GM12801 (cell line): ENCODE measurements around the gene LIM2.

ENCODE experiments used
- TF ChIP-seq, protein P1 (sequence below): IDR thresholded peaks from one replicate; pipeline ENCODE4 v1.5.1; 2011; ENCODE audit warnings: control low read depth; ENCODE audit not compliant: insufficient read length; ENCODE audit errors: extremely low read depth

Gene LIM2

DNA sequence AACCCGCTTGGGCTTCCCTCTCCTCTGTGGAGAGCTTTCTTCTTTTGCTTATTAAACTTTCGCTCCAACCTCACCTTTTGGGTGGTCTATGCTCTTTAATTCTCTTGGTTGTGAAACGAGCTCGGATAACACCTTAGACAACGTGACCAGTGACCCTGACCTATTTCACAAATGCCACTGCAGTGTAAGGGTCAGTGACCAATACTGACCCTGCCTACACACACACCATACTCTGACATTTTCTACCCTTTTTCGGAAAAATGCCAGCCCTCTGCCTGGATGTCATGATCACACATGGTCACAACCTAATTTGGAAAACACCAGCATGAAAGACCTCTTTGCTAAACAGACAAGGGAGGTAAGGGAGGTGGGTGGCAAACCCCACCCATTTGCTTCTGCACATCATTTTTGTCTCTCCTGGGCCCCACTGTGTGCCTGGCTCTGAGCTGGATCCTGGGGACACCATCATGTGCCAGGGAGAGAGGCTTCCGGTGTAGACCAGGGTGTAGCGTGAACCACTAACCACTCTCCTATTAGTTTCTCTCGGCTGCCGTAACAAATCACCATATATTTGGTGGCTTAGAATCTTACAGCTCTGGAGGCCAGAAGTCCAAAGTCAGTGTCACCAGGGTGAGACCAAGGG is 31.5 kb downstream of the LIM2 start:
- TF ChIP-seq, protein P1, sequence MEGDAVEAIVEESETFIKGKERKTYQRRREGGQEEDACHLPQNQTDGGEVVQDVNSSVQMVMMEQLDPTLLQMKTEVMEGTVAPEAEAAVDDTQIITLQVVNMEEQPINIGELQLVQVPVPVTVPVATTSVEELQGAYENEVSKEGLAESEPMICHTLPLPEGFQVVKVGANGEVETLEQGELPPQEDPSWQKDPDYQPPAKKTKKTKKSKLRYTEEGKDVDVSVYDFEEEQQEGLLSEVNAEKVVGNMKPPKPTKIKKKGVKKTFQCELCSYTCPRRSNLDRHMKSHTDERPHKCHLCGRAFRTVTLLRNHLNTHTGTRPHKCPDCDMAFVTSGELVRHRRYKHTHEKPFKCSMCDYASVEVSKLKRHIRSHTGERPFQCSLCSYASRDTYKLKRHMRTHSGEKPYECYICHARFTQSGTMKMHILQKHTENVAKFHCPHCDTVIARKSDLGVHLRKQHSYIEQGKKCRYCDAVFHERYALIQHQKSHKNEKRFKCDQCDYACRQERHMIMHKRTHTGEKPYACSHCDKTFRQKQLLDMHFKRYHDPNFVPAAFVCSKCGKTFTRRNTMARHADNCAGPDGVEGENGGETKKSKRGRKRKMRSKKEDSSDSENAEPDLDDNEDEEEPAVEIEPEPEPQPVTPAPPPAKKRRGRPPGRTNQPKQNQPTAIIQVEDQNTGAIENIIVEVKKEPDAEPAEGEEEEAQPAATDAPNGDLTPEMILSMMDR: no peak

DNA sequence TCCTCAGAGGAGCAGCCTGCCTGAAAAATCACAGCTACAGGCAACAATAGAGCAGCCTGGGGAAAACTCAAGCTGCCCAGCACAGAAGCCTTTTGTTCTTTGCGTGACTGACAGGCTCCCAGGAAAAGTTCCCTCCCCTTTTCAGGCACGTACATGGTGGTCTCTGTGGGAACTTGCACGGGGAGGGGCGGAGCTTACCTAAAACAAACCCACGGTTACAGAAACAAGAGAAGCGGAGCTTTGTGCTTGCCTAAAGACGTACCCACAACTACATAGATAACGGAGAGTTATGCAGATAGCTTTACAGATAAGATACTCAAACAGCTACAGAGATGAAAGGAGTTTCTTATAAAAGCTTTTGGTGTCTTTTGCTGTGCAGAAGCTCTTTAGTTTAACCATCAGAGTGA is 33.0 kb downstream of the LIM2 start:
- TF ChIP-seq, protein P1: no peak

DNA sequence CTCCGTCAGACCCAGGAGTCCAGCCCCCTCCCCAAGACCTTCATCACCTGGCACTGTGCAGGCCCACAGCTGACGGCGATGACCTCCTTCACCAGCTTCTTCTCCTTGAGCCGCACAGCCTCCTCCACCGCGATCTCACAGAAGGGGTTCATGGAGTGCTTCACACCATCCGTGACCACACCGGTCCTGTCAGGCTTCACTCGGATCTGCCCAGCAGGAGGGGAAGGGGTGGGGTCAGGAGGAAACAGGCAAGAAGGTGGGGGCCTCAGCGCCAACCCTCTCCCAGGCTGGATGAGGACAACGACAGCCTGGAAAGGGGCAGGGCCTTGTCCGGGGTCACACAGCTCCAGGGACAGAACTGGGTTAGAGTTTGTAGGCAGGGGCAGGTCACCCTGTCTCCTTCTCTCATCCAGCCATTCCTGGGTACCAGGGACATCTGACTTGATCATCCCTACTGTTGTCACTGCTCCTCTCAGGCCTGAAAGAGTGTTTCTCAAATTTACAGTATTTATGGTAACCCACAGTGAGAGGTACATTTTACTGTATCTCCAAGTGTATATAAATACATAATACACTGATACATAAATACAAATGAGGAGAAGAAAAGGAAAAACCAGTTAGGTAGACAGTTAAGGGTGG is 33.6 kb downstream of the LIM2 start:
- TF ChIP-seq, protein P1: no peak

DNA sequence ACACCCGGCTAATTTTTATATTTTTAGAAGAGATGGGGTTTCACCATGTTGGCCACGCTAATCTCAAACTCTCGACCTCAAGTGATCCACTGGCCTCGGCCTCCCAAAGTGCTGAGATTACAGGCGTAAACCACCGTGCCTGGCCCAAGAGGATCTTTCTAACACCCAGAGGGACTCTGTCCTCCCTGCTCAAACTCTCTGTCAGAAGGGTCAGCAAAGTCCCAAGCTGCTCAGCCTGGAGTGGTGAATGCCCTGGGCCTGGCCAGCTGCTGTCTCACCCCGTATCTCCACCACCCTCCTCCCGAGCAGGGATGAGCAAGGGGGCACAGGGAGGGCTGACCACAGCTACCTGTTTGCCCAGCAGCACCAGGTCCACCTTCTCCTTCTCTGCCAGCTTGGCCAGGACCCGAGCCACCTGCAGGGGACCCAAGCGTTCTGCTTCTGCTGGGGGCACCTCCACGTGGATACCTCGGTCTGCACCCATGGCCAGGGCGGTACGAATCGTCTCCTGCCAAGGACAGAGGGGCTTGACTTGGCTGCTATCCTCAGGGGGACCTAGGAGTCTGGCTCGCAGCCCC is 34.9 kb downstream of the LIM2 start:
- TF ChIP-seq, protein P1: no peak

DNA sequence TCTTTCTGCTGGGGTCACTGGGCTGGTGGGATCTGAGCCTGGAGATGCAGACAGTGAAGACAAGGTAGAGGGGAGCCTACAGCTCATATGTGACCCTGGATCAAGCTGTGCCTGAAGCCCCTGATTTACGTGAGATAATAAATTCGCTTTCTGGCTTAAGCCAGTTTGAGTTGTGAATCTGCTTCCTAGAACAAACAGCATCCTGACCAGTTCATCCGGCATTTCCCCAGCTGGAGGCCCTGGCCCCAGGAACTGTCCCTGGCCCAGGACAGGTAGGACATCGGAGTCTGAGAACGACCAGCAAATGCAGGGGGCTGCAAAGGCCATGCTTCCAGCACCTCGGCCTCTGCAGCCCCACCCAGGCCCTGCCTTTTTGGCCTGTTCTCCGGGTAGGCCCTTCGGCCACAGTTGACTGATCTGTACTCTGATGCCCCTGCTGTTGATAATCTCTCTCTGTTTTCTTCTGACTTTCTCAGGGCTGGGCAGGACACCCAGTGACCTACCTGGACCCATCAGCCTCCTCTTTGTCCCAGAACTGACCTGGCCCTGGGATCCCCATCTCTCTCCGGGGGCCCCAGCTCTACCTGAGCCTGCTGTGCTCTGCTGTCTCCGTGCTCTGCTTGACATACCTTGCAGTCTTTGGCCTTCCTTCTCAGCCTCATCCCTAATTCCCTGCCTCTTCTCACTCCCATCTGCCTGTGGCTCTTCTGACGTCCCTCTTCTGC is 36.3 kb downstream of the LIM2 start:
- TF ChIP-seq, protein P1: no peak

DNA sequence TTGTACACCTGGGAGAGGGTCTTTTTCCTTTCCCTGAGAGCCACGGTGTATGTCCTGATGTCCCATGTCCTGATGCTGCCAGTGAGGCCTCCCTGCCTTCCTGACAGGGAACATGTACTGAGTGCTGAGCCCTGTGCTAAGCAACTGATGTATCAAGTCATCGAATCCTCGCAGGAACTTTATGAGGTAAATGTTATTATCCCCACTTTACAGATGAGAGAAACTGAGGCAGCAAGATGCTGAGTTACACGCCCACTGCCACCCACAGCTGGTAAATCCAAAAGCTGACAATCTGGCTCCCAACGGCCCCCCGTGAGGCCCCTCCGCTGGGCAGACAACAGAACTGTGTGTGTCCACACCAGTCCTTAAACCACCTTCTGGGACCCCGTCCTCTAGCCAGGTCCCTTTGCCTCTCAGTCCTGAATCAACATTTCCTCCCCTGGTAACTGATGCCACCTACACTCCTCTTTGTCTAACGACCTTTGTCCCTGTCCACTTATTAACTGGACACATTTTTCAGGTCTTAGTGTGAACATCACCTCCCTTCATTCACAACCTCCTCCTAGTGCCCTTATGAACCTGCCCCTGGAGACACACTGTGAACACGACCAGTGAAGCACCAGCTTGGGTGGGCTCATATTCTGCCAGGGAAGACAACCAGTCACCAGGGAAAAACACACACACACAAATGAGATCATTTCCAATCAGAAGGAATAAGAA is 40.4 kb downstream of the LIM2 start:
- TF ChIP-seq, protein P1: no peak

DNA sequence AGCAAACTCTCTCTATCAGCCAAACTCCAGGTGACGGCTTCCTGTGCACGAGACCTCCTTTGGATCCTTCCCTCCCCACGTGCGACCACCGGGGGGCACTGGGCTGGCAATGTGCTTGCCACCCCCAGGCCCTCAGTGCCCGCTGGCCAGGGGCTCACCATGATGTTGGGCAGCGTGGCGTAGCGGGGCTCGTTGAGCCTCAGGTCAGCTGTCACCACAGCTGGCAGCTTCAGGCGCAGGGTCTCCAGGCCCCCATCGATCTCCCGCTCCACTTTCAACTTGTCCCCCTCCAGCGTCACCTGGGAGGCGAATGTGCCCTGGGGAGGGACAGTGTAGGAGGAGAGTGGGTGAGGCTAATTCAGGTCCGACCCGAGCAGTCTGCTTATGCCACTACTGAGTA is 41.0 kb downstream of the LIM2 start:
- TF ChIP-seq, protein P1: no peak
